Stimulated activated CD8-positive, alpha-beta memory T cell treated with anti-CD3 and anti-CD28 coated beads, Interleukin-2, amount 100 ng/mL, for 48 hours (primary cell): ENCODE data around the gene ADARB2.

Source experiments
- DNase-seq, 2 donors: peaks; one replicate each; pipeline ENCODE4 v3.0.0-alpha.2; 2020; ENCODE audit warnings: low read depth in 2 of 2

The ADARB2 gene

DNA sequence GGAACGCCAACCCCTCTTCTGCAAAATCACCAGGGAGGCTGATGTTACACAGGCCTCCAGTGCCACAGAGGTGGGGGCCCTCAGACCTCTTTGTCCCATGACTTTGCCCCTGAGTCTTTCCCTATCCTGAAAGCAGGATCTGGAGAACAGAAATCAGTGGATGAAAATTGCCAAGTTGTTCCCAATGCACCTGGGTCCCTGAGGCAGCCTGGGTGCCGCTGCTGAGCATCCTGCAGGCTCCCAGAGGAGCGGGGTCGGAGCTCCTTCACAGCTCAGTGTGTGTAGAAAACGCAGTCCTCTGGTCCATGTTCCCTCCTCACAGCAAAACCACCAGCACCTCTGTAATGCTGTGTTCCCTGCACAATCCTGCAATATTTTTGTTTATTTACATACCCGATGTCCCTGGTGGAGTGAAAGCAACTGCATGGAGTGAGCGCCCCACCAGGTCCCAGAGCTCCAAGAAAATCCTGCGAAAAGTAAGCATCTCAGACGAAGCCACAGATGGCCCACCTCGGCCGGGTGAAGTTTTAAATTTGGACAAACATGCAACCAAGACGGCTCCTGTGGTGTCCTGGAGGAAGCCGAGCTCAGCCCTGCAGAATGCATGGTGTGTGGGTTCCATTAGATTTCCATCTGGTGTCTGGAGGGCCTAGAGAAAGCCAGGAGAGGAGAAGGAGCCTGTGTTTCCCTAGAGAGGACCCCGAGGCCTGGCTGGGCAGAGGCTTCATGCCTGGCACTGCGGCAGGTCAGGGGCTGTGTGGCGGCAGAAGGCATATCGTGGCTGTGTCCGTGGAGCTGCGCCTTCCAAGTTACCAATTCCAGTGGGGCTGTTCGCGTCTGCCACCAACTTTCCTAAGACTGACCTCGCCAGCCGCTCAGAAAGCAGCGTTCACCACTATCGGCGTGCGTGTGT lies 445.9 kb downstream of the ADARB2 start:
- no peak for DNase-seq

DNA sequence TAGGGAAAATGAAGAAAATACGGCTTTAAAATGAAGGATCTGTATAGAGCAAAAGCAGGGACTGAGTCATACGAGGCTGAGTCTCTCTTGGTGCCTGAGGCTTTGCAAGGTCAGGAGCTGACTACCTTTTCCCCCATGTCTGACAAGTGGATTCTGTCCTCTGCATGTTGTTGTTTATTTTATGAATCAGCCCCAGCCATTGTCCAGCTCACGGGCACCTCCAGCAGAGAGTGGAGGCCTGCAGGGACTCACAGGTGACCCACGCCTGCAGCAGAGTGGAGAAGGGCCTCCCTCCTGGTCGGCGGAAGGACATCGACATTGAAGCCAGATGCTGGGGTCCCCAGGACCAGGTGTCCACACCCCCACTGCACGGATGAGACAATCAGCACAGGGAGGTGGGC lies 447.3 kb downstream of the ADARB2 start:
- DNase-seq = no peak

DNA sequence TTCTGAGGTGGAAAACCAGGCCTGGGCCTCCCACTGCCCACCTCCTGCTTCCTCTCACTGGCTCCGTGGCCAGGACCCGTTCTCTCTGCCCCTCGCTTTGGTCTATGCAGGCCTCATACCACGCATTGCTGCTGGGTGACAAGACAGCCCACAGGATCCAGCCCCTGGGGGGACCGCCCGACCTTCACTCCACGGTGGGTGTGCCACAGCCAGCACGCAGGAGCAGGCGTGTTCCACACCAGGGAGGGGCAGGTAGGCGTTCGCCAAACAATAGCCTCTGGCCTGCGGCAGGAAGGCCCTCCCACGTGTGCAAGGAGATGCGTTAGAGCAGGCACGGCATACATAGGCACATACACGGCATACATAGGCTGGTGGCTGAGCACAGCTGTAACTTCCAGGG lies 447.7 kb downstream of the ADARB2 start:
- DNase-seq = no peak

DNA sequence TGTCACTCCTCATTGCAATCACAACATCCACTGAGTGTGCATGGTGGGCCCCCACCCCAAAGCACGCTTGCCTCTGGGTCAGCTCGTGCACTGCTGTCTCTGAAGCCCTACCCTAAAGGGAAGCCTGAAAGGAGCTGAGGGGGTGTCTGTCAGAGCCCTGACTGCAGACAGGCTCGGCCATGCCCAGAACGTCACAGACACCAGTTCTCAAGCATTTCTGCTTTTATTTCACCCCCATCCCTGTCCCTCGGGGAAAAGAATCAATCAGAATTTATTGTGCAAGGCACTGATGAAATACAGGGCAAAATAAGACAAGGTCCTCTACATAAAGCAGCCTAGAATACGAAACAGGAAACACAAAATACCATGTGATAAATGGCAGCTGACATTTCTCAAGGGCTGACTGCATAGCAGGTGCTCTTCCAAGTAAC lies 449.3 kb downstream of the ADARB2 start:
- DNase-seq = no peak

DNA sequence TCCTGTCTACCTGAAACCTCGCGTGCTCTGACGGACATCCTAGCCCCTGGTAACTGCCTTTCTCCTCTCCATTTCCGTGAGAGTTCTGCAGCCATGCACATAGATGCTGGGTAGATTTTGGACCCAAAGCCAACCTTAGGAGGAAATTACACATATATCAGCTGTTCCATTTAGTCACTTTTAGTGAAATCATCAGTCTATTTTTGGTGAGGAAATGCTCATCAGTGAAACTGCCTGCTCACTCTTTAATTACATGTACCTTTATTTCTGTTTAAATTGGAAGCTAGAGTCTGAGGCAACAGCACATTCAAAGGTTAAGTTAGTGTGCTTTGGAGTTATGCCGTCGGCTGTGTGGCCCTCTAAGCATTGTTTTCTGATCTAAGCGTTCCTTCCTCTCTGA lies 449.8 kb downstream of the ADARB2 start:
- no peak for DNase-seq

DNA sequence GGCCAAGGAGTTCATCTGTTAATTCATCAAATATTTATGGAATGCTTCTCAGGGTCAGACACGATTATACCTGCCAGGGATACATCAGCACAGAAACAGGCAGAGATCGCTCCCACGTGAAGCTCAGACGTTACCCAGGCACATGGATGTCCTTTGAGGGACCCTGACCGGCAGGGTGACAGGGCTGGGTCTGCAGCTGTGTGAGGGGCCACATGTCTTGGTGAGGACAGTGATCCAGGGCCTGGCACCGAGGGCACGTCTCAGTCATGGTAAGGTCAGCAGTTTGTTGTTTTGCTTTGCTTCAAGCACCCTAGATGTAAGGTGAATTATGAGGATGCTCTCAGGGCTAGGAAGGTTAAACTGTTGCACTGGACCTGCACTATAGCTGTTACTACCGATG lies 453.2 kb downstream of the ADARB2 start:
- DNase-seq = no peak

DNA sequence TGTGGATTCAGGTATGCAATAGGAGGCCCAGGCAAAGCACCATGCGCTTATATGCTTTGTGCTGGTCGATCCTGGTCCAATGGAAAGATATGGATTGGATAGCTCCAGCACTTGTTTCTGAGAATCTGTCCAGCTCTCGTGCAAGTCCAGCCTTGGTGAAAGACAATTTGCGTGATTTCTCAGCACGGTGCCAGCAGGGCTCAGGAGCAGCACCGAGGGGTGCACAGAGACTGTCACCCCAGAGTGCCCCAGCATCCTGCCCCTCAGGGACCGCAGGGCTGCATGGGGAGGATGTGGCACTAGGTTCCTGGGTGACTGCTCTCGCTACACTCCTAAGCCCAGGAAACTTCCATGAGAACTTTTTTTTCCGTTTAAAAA lies 455.9 kb downstream of the ADARB2 start:
- no peak for DNase-seq

DNA sequence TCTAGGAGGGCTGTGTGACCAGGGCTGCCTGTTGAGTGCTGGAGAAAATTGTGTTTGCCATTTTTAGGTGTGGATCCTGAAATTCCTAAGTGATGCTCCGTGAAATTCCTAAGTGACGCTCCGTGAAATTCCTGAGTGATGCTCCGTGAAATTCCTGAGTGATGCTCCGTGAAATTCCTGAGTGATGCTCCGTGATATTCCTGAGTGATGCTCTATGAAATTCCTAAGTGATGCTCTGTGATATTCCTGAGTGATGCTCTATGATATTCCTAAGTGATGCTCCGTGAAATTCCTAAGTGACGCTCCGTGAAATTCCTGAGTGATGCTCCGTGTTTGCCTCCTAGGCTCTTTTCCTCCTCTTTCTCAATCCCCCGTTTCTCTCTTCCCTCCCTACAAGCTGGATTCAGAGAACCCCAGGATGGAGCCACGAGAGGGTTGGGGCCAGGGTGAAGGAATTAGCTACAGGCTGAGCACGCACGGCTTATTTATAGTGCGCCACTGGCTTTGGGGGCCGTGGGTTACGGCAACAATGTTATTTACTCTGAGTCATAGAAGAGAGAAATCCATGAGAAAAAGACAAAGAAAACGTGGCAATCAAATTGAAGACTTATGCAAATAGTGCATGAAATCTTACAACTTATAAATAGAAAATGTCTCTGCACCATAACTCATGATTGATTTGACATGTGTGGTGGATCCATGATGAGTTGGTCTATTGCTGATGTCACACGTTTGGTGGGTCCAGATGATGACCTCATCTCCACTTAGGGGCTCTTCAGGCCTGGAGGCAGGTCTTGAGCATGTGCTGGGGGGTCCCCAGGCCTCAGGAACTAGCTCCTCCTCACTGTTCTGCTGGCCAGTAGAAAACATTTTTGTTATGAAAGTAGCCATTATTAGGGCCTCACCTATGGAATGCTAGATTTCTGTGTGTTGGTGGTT lies 456.6 kb downstream of the ADARB2 start:
- DNase-seq = no peak

DNA sequence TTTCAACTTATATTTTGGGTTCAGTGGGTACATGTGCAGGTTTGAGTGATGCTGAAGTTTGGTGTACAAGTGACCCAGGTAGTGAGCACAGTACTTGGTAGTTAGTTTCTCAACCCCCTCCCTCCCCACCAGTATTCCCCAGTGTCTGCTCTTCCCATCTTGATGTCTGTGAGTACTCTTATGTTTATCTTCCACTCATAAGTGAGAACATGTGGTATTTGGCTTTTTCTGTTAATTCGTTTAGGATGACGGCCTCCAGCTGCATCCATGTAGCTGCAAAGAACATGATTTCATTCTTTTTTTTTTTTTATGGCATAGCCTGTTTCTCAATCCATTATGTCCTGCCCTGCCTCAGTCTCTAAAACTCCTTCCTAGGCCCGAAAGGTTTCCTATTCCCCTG lies 459.0 kb downstream of the ADARB2 start:
- DNase-seq = no peak

DNA sequence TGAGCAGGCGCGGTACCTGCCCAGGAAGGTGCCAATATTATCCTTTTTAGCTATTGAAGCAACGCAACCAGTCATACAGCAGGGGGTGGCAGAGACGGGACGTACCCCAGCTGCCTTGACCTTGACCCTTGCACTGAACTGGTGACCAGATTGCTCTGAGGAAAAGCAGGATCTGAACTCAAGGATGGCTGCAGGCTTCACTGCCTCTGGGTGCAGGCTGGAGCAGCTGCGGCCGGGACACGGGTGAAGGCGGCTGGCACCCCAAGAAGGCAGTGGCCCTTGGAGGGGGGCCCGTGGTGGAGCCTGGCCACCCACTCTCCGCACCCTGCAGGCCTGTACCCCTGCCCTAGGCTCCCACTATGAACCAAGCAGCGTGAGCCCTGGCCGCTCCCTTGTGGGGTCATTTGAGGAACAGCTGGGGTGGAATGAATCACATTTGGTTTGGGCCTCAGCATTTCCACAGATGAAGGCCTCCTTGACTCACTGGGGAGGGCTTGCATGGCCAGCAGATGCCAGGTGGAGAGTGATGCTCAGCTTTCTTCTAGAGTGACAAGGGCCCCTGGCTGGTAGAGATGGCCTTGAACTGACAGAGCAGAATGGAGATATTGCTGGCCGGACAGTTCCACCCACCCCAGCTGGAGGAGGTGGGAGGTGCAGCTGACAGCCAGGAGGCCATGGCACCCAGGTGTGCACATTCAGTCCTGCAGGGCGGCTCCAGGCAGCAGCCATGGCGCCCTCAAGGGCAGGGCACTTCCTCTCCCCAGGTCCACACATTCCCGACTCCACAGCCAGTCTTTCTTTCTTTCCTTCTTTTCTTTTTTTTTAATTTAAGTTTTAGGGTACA lies 462.4 kb downstream of the ADARB2 start:
- DNase-seq = no peak

DNA sequence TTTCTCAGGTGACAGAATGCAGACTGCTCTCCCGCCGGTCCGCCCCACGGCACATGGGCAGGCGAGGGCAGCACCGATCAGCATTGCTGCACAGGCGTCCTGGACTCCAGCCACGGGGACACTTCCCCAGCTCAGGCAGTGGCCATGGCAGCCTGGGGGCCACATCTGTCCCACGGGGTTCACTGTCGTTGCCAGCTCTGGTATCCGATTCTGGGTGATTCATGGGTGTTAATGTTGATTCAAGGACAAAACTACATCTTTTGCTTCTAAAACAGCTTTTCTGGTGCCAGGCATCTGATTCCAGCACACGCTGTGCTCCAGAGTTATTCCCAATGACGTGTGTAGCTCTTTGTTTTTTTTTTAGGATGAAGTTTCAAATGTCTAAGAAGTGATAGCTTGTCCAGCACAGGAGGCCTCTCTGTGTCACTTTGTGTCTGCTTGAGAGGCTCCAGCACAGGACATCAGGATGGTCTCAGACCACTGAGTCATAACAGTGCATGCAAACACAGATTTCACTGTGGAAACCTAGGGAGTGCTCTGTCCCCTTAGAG lies 463.1 kb downstream of the ADARB2 start:
- DNase-seq = no peak

DNA sequence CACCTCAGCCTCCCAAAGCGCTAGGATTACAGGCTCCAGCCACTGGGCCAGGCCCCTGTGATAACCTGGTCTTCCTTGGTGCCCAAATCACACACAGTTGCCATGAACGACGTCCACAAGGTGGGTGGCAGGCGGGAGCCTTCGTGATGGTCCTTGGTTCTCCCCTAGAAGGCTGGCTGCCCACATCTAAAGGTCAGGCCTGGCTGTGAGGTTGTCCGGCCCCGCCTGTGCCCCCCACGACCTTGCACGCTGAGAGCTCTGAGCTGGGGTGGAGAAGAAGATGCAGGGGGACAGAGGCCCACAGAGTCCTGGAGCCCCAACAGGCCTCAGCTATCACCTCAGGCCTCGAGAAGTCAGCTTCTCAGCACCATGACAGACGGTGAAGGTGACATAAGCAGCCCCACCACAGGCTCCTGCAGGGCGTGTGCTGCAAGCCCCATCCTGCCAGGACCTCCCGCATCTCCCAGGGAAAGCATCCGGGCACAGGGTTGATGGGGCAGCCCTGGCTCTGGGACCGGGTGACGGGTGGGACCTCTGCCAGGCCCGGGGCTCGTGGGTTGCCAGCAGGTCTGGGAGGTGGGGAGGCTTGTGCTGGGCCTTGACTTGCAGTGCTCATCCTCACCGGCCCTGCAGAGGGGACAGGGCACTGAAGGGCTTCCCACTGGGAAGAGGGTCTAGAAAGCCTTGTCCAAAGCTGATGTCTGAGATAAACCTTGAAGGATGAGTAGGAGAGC lies 463.8 kb downstream of the ADARB2 start:
- DNase-seq = no peak

DNA sequence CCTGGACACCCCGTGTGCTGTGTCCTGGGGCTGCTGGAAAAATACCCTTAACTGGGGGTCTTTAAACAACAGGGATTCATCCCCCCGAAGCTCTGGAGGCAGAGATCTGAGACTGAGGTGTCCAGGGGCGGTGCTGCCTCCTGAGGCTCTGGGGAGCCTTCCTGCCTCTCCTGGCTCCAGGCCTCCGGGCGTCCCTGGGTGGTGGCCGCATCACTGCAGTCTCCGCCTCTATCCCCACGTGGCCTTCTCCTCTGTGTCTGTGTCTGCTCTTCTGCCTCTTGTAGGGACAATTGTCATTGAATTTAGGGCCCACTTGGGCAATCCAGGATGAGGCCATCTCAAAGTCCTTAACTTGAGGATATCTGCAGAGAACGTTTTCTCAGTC lies 464.6 kb downstream of the ADARB2 start:
- DNase-seq = no peak

DNA sequence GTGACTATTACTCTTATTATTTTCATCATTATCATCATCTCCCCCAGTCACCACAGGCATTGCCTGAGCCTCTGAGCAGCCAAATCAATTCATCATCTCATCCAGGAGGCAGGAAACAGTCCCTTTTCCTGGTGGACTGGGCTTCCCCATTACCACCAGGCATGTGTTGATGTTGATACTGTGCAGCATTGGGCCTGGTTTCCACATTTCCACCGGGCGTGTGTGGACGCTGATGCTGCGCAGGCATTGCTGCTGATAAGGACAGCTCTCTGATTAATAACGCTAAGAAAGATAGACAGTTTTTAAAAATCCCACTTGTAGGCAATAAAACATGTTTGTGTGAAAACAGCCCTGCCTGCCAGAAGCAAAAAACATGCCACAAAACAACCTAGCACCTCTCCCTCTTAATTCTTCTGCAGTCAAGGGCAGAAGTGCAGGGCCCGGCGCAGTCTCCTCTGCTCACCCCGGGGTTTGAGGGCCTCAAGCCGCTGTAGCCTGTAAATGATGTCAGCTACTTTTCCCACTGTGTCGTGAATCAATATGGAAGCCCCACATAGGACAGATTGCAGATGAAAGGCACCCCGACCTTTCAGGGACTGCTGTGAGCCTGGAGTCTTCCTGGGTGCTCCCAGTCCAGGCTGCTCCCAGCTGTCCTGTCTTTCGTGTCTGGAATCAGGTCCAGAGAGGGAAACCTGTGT lies 465.1 kb downstream of the ADARB2 start:
- DNase-seq = no peak

DNA sequence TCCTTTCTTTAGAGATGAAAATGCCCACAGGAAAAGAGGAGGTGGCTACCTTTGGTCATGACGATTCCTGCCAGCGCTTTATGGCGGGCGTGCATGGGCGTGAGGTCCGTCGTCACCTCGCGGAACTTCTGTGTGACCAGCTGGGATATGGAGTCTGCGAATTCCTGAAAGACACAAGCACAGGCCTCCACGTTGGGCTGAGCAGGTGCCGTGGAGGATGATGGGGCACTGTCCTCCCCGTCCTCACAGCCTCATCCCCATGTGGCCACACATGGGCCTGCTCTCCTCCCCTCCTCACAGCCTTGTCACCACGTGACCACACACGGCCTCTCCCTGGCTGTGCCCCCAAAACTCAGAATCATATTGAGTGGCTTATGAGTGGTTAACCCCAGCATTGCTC lies 466.4 kb downstream of the ADARB2 start:
- no peak for DNase-seq

DNA sequence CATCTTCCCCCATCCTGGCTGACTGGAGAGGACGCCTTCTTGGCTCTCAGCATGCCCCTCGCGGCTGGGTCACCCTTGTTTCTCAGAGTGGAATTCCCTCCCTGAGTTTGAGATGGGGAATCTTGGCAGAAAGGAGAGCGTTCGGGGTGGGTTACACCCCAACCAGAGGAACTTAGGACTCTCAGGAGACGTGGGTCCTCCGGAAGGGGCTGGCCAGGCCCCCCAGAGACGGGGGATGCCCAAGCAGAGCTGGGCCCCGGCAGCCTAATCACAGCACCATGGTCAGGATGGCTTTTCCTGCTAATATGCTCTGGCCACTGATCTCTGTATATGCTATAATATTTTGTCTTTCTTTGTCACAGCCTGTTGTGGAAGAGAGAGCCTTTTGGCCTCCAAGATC lies 466.8 kb downstream of the ADARB2 start:
- no peak for DNase-seq

DNA sequence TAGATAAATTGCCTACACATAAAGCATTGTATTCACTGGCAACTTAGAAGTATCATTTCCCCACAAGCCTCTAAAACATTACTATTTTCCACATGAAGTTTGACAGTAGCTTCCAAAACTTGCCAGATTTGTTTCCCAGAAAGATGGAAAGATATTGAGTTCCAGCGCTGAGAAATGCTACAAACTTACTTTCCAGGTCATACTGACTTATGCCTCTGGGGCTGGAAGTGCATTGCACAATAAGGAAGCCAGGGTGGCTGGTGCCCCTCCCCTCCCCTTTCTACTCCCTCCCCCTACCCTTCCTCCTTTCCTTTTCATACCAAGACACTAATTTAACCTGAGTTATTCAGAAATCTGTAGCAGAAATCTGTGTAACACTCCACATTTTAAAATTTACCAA lies 468.5 kb downstream of the ADARB2 start:
- DNase-seq = no peak

DNA sequence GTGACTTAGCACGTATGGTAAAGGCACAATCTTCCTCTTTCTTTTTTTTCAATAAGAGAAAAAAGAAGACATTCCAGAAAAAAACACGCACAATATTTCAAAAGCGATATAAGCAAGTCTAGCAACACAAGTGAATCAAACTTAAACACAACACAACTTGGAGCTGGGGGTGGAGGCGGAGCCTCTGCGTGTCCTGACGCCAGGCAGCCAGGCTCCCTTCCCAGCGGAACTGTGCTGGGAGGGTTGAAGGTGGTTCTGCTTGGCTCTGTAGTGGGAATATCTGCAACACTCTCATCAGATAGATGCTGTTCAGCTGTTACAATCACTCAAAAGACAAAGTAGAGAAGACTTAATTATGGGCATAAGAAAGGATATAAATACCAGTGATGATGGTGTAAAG lies 469.8 kb downstream of the ADARB2 start:
- DNase-seq = no peak

DNA sequence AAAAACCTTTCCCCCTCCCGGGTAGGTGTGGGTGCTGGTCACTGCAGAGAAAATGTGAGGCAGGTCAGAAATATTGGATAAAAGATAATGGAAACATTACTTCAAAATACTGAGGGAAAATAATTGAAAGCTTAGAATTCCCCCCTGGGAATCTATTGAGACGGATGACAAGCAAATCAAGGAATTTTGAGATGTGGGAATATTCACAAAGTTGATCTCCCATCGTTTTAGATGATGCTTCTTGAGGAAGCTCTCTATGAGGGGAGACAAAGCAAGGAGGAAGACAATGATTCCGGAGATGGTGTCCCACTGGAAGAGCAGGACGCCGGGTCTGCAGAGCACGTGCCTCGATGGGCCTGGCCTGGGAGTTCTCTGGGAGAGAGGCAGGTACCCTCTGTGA lies 470.2 kb downstream of the ADARB2 start:
- DNase-seq = no peak
